Activated CD8-positive, alpha-beta T cell treated with anti-CD3 and anti-CD28 coated beads, Interleukin-2, amount 10 ng/mL, durations not matched to agents 7 days and 5 days (primary cell): ENCODE measurements around the gene BMPR2. TPM values are rescaled to one million over a fixed set of nuclear protein-coding genes. Genes with fewer than 3 reads are reported as not detected.
"Not testable (repeated sequence)": the region's sequence is repeated elsewhere in the genome, so short reads cannot be mapped to it uniquely, and the experiment has no call there.

Experiments
- ATAC-seq: fragments of 150-1000 bp; cut with Tn5 transposase; one replicate; pipeline ENCODE4 v1.10.0; 2021; ENCODE audit warnings: moderate library complexity
- CTCF ChIA-PET: fragments of 350-600 bp; sonication (Branson Sonifier 250); formaldehyde crosslinking; loops from one replicate; lab custom pipeline; 2021; ENCODE audit warnings: antibody characterized with exemption; lab: Charles Lee
- POLR2A ChIA-PET: fragments of 350-600 bp; sonication (Branson Sonifier 250); formaldehyde crosslinking; loops from one replicate; lab custom pipeline; 2021; ENCODE audit warnings: antibody characterized with exemption; lab: Charles Lee
- DNase-seq: peaks from one replicate; pipeline ENCODE4 v3.0.0-alpha.2; 2020
- H3K27ac Mint-ChIP-seq: one replicate; pipeline ENCODE4 v1.8.0; 2021; ENCODE audit warnings: mild to moderate bottlenecking, mixed read lengths
- H3K27me3 Mint-ChIP-seq: one replicate; pipeline ENCODE4 v1.8.0; 2021; ENCODE audit warnings: low read depth, mixed read lengths
- H3K36me3 Mint-ChIP-seq: one replicate; pipeline ENCODE4 v1.8.0; 2021; ENCODE audit warnings: low read depth, mixed read lengths
- H3K4me1 Mint-ChIP-seq: one replicate; pipeline ENCODE4 v1.8.0; 2021; ENCODE audit warnings: low read depth, mixed read lengths
- H3K4me3 Mint-ChIP-seq: one replicate; pipeline ENCODE4 v1.8.0; 2021; ENCODE audit warnings: mild to moderate bottlenecking, mixed read lengths
- H3K9me3 Mint-ChIP-seq: one replicate; pipeline ENCODE4 v1.8.0; 2022; ENCODE audit warnings: mixed read lengths; ENCODE audit not compliant: insufficient read depth
- total RNA-seq, 2 experiments: library from RNA; stranded (reverse); gene quantifications; one replicate each; pipeline ENCODE4 v1.2.3, GENCODE V29; 2021

The BMPR2 gene
- total RNA-seq, 2 experiments from 2014 or later, result 6.3 to 7.0 TPM

- CTCF ChIA-PET, result no interaction called here
- no peak for ATAC-seq
- POLR2A ChIA-PET, result no interaction called here
- Mint-ChIP-seq H3K9me3 (no peaks in the 10 kb centered on the region), H3K4me3 (no peak overlapping the region), H3K4me1 (peaks cover 3% of the 10 kb centered on the region), H3K27ac (no peak overlapping the region), H3K27me3 (no peaks in the 10 kb centered on the region), H3K36me3 (no peaks in the 10 kb centered on the region)
- no peak for DNase-seq
These were observed 103.0 kb downstream of the BMPR2 start for GRCh38 chr2:202479090-202479489.

DNA sequence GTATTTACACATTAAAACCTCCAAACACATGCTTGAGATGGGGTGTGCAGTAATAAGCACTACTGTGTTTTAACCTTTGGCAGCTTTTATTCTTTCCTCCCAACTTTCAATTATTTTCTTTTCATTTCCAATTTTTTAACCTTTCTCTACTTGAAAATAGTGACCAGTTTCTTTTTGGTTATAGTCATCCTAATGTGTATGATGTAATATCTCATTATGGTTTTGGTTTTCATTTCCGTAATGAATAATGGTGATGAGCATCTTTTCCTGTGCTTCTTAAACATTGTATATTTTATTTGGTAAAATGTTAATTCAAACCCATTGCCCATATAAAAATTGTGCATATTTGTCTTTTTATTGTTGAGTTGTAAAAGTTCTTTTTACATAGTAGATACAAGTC lies 103.5 kb downstream of the BMPR2 start:
- H3K4me1 Mint-ChIP-seq, result peaks cover 3% of the 10 kb centered on the region
- ChIA-PET CTCF (no interaction called here), POLR2A (no interaction called here)
- no peak overlapping the region for H3K27ac Mint-ChIP-seq
- H3K9me3 Mint-ChIP-seq, result no peaks in the 10 kb centered on the region
- no peak overlapping the region for H3K4me3 Mint-ChIP-seq
- ATAC-seq (no peak), DNase-seq (no peak)
- H3K36me3 Mint-ChIP-seq, result no peaks in the 10 kb centered on the region
- no peaks in the 10 kb centered on the region for H3K27me3 Mint-ChIP-seq

- Mint-ChIP-seq H3K9me3 (no peaks in the 10 kb centered on the region), H3K27ac (no peak overlapping the region), H3K36me3 (no peaks in the 10 kb centered on the region), H3K4me1 (no peaks in the 10 kb centered on the region), H3K4me3 (no peak overlapping the region), H3K27me3 (no peaks in the 10 kb centered on the region)
- ATAC-seq, result no peak
- CTCF ChIA-PET, result no interaction called here
- POLR2A ChIA-PET, result no interaction called here
- DNase-seq, result no peak
These were observed 110.2 kb downstream of the BMPR2 start for GRCh38 chr2:202486351-202486750.

- Mint-ChIP-seq H3K27ac (no peak overlapping the region), H3K4me1 (no peaks in the 10 kb centered on the region), H3K4me3 (no peak overlapping the region), H3K27me3 (no peaks in the 10 kb centered on the region), H3K36me3 (no peaks in the 10 kb centered on the region), H3K9me3 (no peaks in the 10 kb centered on the region)
- no peak for ATAC-seq
- ChIA-PET POLR2A (no interaction called here), CTCF (interaction anchor here (0.6 kb wide), 1 partner anchor 131 kb away, joined by 3 read pairs; no protein-coding TSS in a partner anchor)
- no peak for DNase-seq
These were observed 112.5 kb downstream of the BMPR2 start for GRCh38 chr2:202488671-202489070.

DNA sequence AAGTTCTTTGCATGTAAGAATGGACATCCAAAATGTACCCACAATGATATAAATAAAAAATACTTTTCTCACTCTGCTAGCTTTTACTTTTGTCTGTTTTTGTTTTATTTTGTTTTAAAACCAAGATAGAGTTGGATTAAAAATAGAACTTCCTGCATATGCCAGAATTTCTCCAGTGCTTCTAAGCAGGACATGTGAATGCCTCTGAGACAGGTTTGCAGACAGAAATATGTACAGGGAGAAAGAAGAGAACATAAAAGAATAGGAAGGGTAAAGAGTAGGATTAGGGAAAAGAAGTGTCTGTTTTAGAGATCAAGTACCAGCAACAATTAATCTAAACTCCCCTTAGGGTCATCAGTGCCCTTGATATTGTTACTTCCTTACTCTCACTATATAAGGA lies 114.4 kb downstream of the BMPR2 start:
- ChIA-PET POLR2A (no interaction called here), CTCF (no interaction called here)
- ATAC-seq (no peak), DNase-seq (no peak)
- Mint-ChIP-seq H3K9me3 (no peaks in the 10 kb centered on the region), H3K27me3 (no peaks in the 10 kb centered on the region), H3K4me3 (no peak overlapping the region), H3K27ac (no peak overlapping the region), H3K4me1 (no peaks in the 10 kb centered on the region), H3K36me3 (no peaks in the 10 kb centered on the region)

DNA sequence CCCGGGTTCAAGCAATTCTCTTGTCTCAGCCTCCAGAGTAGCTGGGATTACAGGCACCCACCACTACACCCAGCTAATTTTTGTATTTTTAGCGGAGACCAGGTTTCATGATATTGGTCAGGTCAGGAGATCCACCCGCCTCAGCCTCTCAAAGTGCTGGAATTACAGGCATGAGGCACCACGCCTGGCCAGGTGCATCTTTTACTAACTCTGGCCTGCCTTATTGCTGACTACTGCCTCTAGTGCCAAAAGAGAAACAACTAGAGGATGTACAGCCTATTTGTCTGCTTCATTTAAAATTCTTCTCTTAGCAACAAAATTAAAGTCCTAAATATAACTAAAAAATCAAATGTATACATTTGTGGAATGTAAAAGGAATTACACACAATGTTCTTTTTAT lies 115.4 kb downstream of the BMPR2 start:
- H3K27me3 Mint-ChIP-seq, result no peaks in the 10 kb centered on the region
- H3K4me1 Mint-ChIP-seq, result no peaks in the 10 kb centered on the region
- no peak for DNase-seq
- ChIA-PET CTCF (no interaction called here), POLR2A (no interaction called here)
- no peaks in the 10 kb centered on the region for H3K36me3 Mint-ChIP-seq
- no peak overlapping the region for H3K27ac Mint-ChIP-seq
- no peaks in the 10 kb centered on the region for H3K9me3 Mint-ChIP-seq
- H3K4me3 Mint-ChIP-seq, result no peak overlapping the region
- ATAC-seq, result no peak

GRCh38 chr2:202494300-202495229 lies 118.4 kb downstream of the BMPR2 start:
- POLR2A ChIA-PET, result interaction anchor here (0.6 kb wide), 1 partner anchor 390 kb away, joined by 3 read pairs; no protein-coding TSS in a partner anchor
- CTCF ChIA-PET, result no interaction called here
- no peak for ATAC-seq
- Mint-ChIP-seq H3K27ac (no peak overlapping the region), H3K4me1 (no peaks in the 10 kb centered on the region), H3K4me3 (no peak overlapping the region), H3K9me3 (no peaks in the 10 kb centered on the region), H3K27me3 (no peaks in the 10 kb centered on the region), H3K36me3 (no peaks in the 10 kb centered on the region)
- no peak for DNase-seq

DNA sequence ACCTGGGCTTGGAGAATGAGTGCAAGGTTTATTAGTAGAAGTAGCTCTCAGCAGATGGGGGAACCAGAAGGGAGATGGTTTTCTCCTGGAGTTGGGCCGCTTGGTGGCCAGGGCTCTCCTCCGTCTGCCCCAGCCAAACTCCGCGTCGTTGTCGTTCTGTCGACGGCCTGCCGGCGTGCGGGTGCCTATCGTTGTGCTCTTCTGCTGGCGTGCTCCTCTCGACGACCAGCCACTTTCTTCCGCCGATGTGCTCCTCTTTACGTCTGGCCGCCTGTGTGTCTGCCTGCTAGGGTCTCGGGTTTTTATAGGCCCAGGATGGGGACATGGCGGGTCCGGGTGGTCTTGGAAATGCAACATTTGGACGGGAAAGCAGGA lies 119.1 kb downstream of the BMPR2 start:
- Mint-ChIP-seq H3K27ac (no peak overlapping the region), H3K27me3 (no peaks in the 10 kb centered on the region), H3K4me3 (no peak overlapping the region), H3K9me3 (no peaks in the 10 kb centered on the region), H3K4me1 (no peaks in the 10 kb centered on the region), H3K36me3 (no peaks in the 10 kb centered on the region)
- ATAC-seq (no peak), DNase-seq (no peak)
- POLR2A ChIA-PET, result no interaction called here
- CTCF ChIA-PET, result no interaction called here

- H3K4me3 Mint-ChIP-seq, POLR2A ChIA-PET, CTCF ChIA-PET, H3K27me3 Mint-ChIP-seq, H3K27ac Mint-ChIP-seq, H3K9me3 Mint-ChIP-seq, H3K36me3 Mint-ChIP-seq, ATAC-seq, DNase-seq, H3K4me1 Mint-ChIP-seq: not testable (repeated sequence)
These were observed 120.8 kb downstream of the BMPR2 start for GRCh38 chr2:202496835-202497472.

DNA sequence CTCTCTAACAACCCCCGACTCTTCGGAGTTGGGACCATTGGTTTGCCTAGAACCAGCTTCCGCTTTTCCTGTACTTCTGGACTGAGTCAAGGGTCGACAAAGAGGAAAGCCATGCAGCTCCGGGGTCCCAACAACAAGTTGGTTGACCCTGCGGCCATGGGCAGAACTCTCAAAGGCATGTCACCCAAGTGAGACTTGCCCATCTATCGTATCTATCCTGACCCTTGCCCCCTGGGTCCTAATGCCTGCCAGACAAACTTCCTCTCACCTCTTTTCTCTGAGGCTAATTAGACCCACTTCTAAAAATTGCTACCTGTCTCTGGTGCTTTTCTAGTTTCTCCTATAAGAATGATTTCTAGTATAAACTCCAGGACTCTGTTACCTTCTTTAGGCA lies 121.3 kb downstream of the BMPR2 start:
- ATAC-seq, H3K4me3 Mint-ChIP-seq, CTCF ChIA-PET, POLR2A ChIA-PET, H3K27ac Mint-ChIP-seq, H3K36me3 Mint-ChIP-seq, H3K27me3 Mint-ChIP-seq, DNase-seq, H3K9me3 Mint-ChIP-seq, H3K4me1 Mint-ChIP-seq: not testable (repeated sequence)

DNA sequence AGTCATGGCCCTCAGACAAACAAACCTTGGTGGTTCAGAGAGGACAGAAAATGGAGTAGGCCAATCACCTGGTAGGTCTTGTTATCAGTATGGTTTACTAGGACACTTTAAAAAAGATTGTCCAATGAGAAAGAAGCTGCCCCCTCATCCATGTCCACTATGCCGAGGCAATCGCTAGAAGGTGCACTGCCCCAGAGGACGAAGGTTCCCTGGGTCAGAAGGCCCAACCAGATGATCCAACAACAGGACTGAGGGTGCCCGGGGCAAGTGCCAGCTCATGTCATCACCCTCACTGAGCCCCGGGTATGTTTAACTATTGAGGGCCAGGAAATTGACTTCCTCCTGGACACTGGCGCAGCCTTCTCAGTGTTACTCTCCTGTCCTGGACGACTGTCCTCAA lies 123.7 kb downstream of the BMPR2 start:
- DNase-seq, POLR2A ChIA-PET, CTCF ChIA-PET, H3K4me1 Mint-ChIP-seq, ATAC-seq, H3K36me3 Mint-ChIP-seq, H3K27me3 Mint-ChIP-seq, H3K27ac Mint-ChIP-seq, H3K4me3 Mint-ChIP-seq, H3K9me3 Mint-ChIP-seq: not testable (repeated sequence)

DNA sequence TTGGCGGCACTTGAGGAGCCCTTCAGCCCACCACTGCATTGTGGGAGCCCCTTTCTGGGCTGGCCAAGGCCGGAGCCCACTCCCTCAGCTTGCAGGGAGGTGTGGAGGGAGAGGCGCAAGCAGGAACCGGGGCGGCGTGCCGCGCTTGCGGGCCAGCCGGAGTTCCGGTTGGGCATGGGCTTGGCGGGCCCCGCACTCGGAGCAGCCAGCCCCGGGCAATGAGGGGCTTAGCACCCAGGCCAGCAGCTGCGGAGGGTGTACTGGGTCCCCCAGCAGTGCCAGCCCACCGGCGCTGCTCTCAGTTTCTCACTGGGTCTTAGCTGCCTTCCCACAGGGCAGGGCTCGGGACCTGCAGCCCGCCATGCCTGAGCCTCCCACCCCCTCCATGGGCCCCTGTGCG lies 127.1 kb downstream of the BMPR2 start:
- H3K36me3 Mint-ChIP-seq, H3K27me3 Mint-ChIP-seq, H3K9me3 Mint-ChIP-seq, H3K4me1 Mint-ChIP-seq, ATAC-seq, POLR2A ChIA-PET, H3K27ac Mint-ChIP-seq, DNase-seq, CTCF ChIA-PET, H3K4me3 Mint-ChIP-seq: not testable (repeated sequence)
